Testis (tissue), 3 donors: Measurements from ENCODE around the gene PTPN12. TPM values are rescaled to one million over a fixed set of nuclear protein-coding genes. Genes with fewer than 3 reads are reported as not detected.

Source experiments
- DNase-seq: peaks from one replicate; pipeline ENCODE4 v3.0.0-alpha.2; 2019
- H3K27ac ChIP-seq, 2 donors: fragments of 200-600 bp; sonication (generic); one replicate each; pipeline ENCODE4 v1.5.1; 2019
- H3K27me3 ChIP-seq: fragments of 200-600 bp; sonication (generic); one replicate; pipeline ENCODE4 v1.5.1; 2019
- H3K36me3 ChIP-seq: fragments of 200-600 bp; sonication (generic); one replicate; pipeline ENCODE4 v1.5.1; 2017; ENCODE audit warnings: low read depth; ENCODE audit errors: missing control alignments
- H3K4me1 ChIP-seq: fragments of 200-600 bp; sonication (generic); one replicate; pipeline ENCODE4 v1.5.1; 2019
- H3K4me3 ChIP-seq, 2 donors: fragments of 200-600 bp; sonication (generic); one replicate each; pipeline ENCODE4 v1.5.1; 2017 to 2019
- H3K9me3 ChIP-seq: fragments of 200-600 bp; sonication (generic); one replicate; pipeline ENCODE4 v1.5.1; 2017
- CTCF ChIP-seq, 3 experiments: fragments of 450-650 bp in 2 of 3; fragments of 200-600 bp in 1 of 3; sonication (generic) in 1 of 3; IDR thresholded peaks; one replicate each; pipeline ENCODE4 v1.5.1; 2016 to 2019; ENCODE audit warnings: antibody characterized with exemption in 3 of 3, mild to moderate bottlenecking in 2 of 3, moderate library complexity in 1 of 3
- POLR2A ChIP-seq: fragments of 450-650 bp; IDR thresholded peaks from one replicate; pipeline ENCODE4 v1.6.1; 2017; ENCODE audit warnings: antibody characterized with exemption, mild to moderate bottlenecking, moderate library complexity
- WGBS, 2 donors: methylation state at CpG; one replicate each; pipeline ENCODE4 v1.1.5; 2018; 5-methylcytosine and 5-hydroxymethylcytosine counted together
- intact Hi-C: fragments of 100-400 bp; cut with DNase I; formaldehyde crosslinking; loops from one replicate; pipeline ENCODE4 v1.15.1; 2023; ENCODE audit warnings: low total_unique reads
- polyA plus RNA-seq: library from polyadenylated mRNA; stranded (reverse); fragments of 350-450 nt; fragmentation: Illumina TruSeq; extraction: RNeasy Lipid Tissue Mini Kit (QIAGEN cat#74804); gene quantifications from one replicate; pipeline ENCODE4 v1.2.3, GENCODE V29; 2014; ENCODE audit warnings: low read depth, low replicate concordance; ENCODE audit not compliant: insufficient read depth
- total RNA-seq, 2 donors: library from RNA; depleted of rRNA; stranded (reverse); fragments of >200 nt; gene quantifications; one replicate each; pipeline ENCODE4 v1.2.3, GENCODE V29; 2016

The PTPN12 gene
- total and polyA plus RNA-seq, 3 donors from 2014 or later, result 36.7 to 86.5 (median 82.5) TPM

GRCh38 chr7:77542409-77542808, 5.3 kb downstream of the PTPN12 start:
- DNase-seq, result no peak
- intact Hi-C loops, result no loop called here
- TF ChIP-seq CTCF (IDR thresholded peaks at IDR 0.05) (no peak), POLR2A (no peak)
- Histone ChIP-seq H3K4me1 (no peaks in the 10 kb centered on the region), H3K36me3 (no peaks in the 10 kb centered on the region), H3K4me3 (no peak overlapping the region), H3K9me3 (no peaks in the 10 kb centered on the region), H3K27ac (no peak overlapping the region), H3K27me3 (no peaks in the 10 kb centered on the region)
- 92 to 96% methylated on average over 1 of the region's 1 CpG for WGBS, 2 donors

GRCh38 chr7:77542895-77543294, 5.8 kb downstream of the PTPN12 start:
- no peak for DNase-seq
- no peak overlapping the region for H3K4me3 ChIP-seq
- no peak for TF ChIP-seq CTCF (IDR thresholded peaks at IDR 0.05)
- TF ChIP-seq POLR2A, result no peak
- H3K4me1 ChIP-seq, result no peaks in the 10 kb centered on the region
- no peaks in the 10 kb centered on the region for H3K9me3 ChIP-seq
- H3K27ac ChIP-seq, result no peak overlapping the region
- H3K27me3 ChIP-seq, result no peaks in the 10 kb centered on the region
- no peaks in the 10 kb centered on the region for H3K36me3 ChIP-seq
- WGBS, 2 donors, result 73% methylated on average over 2 of the region's 2 CpGs
- intact Hi-C loops, result no loop called here

GRCh38 chr7:77543910-77544309, 6.8 kb downstream of the PTPN12 start:
- H3K27ac ChIP-seq, result no peak overlapping the region
- DNase-seq, result no peak
- 87 to 95% methylated on average over 4 of the region's 4 CpGs for WGBS, 2 donors
- H3K9me3 ChIP-seq, result no peaks in the 10 kb centered on the region
- intact Hi-C loops, result no loop called here
- no peaks in the 10 kb centered on the region for H3K27me3 ChIP-seq
- peaks cover 4% of the 10 kb centered on the region for H3K4me1 ChIP-seq
- no peak overlapping the region for H3K4me3 ChIP-seq
- TF ChIP-seq POLR2A (no peak), CTCF (IDR thresholded peaks at IDR 0.05) (no peak)
- no peaks in the 10 kb centered on the region for H3K36me3 ChIP-seq

GRCh38 chr7:77544518-77544917, 7.4 kb downstream of the PTPN12 start:
- TF ChIP-seq CTCF (IDR thresholded peaks at IDR 0.05), result no peak
- TF ChIP-seq POLR2A, result no peak
- intact Hi-C loops, result no loop called here
- no peak overlapping the region for H3K4me3 ChIP-seq
- DNase-seq, result no peak
- peaks cover 5% of the 10 kb centered on the region for H3K4me1 ChIP-seq
- no peaks in the 10 kb centered on the region for H3K36me3 ChIP-seq
- WGBS, 2 donors, result 54 to 66% methylated on average over 2 of the region's 2 CpGs
- H3K27ac ChIP-seq, result no peak overlapping the region
- H3K9me3 ChIP-seq, result no peaks in the 10 kb centered on the region
- H3K27me3 ChIP-seq, result no peaks in the 10 kb centered on the region

- DNase-seq, result no peak
- intact Hi-C loops, result no loop called here
- no peaks in the 10 kb centered on the region for H3K36me3 ChIP-seq
- H3K4me3 ChIP-seq, result no peak overlapping the region
- TF ChIP-seq CTCF (IDR thresholded peaks at IDR 0.05) (no peak), POLR2A (no peak)
- 77 to 80% methylated on average over 3 of the region's 3 CpGs for WGBS, 2 donors
- no peak overlapping the region for H3K27ac ChIP-seq
- peaks cover 5% of the 10 kb centered on the region for H3K4me1 ChIP-seq
- no peaks in the 10 kb centered on the region for H3K9me3 ChIP-seq
- H3K27me3 ChIP-seq, result no peaks in the 10 kb centered on the region
Measured at GRCh38 chr7:77548206-77548605, 11.1 kb downstream of the PTPN12 start.
